GM06990 (cell line): ENCODE results near the gene SLC26A11.

Source experiments
- DNase-seq: peaks from one replicate; pipeline ENCODE4 v3.0.0-alpha.2; 2011; ENCODE audit not compliant: insufficient read length; ENCODE audit errors: extremely low read depth
- H3K27me3 ChIP-seq: replicated peaks from 2 replicates; pipeline ENCODE4 v1.6.0; 2011; ENCODE audit warnings: low read length; ENCODE audit not compliant: control insufficient read depth, insufficient read depth
- H3K36me3 ChIP-seq: 2 replicates; pipeline ENCODE4 v1.5.1; 2011; ENCODE audit warnings: low read length; ENCODE audit not compliant: control insufficient read depth, insufficient read depth
- H3K4me3 ChIP-seq: replicated peaks from 2 replicates; pipeline ENCODE4 v1.5.1; 2011; ENCODE audit warnings: low read depth, mild to moderate bottlenecking, control low read depth, low read length
- TF ChIP-seq, protein P1 (sequence below): IDR thresholded peaks from 2 replicates; pipeline ENCODE4 v1.5.1; 2011; ENCODE audit warnings: low read length, control low read depth, mild to moderate bottlenecking, inconsistent platforms; ENCODE audit not compliant: insufficient read depth, poor library complexity, severe bottlenecking

Gene SLC26A11

DNA sequence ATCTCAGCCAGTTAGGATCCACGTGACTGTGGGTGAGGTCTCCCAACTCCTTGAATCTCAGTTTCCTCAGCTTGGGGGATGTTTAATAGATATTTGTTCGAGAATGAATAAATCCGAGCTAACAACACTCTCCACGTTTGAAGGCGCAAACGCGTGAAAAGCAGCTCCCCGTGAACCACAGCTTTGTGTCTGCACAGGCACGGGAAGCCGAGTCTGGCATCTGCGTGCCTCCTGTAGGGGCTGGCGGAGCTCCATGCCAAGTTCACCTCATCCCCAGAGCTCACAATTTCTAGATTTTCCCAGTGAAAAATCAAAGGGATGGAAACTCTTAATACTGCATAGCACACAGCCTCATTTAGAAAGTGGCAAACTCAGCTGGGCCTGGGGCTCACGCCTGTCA lies 14.4 kb upstream of the SLC26A11 start:
- no peak overlapping the region for H3K4me3 ChIP-seq
- peaks cover 8% of the 10 kb centered on the region for H3K36me3 ChIP-seq
- TF ChIP-seq, protein P1, sequence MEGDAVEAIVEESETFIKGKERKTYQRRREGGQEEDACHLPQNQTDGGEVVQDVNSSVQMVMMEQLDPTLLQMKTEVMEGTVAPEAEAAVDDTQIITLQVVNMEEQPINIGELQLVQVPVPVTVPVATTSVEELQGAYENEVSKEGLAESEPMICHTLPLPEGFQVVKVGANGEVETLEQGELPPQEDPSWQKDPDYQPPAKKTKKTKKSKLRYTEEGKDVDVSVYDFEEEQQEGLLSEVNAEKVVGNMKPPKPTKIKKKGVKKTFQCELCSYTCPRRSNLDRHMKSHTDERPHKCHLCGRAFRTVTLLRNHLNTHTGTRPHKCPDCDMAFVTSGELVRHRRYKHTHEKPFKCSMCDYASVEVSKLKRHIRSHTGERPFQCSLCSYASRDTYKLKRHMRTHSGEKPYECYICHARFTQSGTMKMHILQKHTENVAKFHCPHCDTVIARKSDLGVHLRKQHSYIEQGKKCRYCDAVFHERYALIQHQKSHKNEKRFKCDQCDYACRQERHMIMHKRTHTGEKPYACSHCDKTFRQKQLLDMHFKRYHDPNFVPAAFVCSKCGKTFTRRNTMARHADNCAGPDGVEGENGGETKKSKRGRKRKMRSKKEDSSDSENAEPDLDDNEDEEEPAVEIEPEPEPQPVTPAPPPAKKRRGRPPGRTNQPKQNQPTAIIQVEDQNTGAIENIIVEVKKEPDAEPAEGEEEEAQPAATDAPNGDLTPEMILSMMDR = no peak
- no peak for DNase-seq
- no peaks in the 10 kb centered on the region for H3K27me3 ChIP-seq

DNA sequence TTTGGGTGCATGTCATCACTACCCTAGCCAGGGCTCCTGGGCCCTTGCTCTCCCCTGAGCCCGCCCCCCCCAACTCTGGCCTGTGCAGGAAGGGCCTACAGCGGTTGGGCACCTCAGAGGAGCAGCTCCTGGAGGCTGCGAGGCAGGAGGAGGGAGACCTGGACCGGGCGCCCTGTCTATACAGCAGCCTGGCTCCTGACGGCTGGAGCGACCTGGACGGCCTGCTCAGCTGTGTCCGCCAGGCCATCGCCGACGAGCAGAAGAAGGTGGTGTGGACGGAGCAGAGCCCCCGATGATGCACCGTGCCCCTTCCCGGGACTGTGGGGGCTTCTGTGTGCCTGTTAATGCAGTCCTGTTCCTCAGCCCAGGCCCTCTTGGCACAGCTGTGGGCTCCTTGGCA lies 12.2 kb upstream of the SLC26A11 start:
- DNase-seq = no peak
- peaks cover 14% of the 10 kb centered on the region for H3K36me3 ChIP-seq
- H3K27me3 ChIP-seq = no peaks in the 10 kb centered on the region
- no peak overlapping the region for H3K4me3 ChIP-seq
- TF ChIP-seq, protein P1 = no peak

DNA sequence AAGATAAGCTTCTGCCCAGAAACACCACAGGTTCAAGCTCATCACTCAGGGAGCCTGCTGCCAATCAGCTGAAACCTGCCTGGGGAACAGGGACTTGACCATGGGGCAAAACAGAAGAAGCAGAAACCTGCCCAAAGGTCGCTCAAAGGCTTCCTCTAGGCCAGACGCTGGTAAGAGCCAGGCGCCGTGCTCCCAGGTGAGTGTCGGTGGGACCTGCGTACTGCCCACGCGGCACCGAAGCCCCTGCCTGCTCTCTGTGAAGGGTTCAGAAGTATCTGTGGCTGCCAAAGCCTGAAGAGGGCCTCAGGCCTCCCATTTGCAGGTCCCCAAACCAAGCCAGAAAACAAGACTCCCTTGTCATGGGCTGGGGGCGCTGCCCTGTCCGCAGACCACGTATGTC lies 10.5 kb upstream of the SLC26A11 start:
- H3K36me3 ChIP-seq = peaks cover 16% of the 10 kb centered on the region
- TF ChIP-seq, protein P1 = no peak
- DNase-seq = no peak
- no peak overlapping the region for H3K4me3 ChIP-seq
- H3K27me3 ChIP-seq = no peaks in the 10 kb centered on the region

DNA sequence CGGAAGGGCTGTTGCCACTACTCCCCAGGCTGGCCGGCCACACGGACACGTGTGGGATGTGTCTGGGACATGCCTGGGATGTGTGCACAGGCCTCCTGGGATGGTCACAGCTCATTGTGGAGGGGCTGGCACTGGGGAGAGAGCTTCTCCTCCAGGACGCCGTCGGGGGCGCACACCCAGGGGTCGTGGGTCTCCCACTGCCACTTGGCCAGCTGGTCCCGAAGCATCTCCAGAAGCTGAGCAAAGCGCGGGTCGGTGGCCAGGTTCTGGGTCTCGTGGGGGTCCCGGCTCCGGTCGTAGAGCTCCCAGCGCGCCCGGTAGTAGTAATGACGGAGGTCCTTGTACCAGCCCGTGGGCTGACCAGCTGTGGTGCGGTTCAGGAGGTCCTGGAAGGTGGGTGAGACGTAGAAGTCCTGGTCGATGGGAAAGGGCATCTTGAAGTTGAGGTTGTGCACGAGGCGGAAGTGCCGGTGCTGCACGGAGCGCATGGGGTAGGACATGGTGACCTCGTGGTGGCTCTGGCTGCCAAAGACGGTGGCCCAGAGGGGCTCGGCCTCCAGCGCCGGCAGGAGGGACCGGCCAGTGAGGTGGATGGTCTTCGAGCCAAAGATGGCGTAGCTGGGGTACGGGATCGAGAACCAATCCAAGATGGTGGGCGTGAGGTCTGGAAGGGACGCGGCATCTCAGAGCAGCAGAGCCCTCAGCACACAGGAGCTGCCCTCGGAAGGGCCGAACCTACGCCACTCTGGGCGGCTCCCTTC lies 9.7 kb upstream of the SLC26A11 start:
- DNase-seq = no peak
- H3K27me3 ChIP-seq = no peaks in the 10 kb centered on the region
- H3K4me3 ChIP-seq = no peak overlapping the region
- TF ChIP-seq, protein P1 = no peak
- peaks cover 16% of the 10 kb centered on the region for H3K36me3 ChIP-seq

DNA sequence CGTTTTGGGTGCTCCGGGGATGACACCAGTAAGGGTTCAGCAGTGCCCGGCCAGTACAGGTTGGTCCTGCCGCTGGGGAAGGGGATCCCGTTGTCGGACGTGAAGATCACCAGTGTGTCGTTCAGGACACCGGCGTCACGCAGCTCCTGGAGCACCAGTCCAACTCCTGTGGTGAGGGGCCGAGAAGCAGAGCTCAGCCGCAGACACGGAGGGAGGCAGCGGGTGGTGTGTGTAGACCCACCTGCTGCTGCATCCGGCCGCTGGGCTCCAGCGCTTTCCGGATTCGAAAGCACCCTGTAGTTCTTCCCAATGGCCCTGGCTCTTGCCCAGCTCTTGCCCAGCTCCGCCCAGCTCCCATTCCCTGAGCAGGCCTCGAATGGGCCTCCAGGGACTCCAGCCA lies 8.1 kb upstream of the SLC26A11 start:
- TF ChIP-seq, protein P1 = no peak
- Histone ChIP-seq H3K36me3 (peaks cover 17% of the 10 kb centered on the region), H3K4me3 (no peak overlapping the region), H3K27me3 (no peaks in the 10 kb centered on the region)
- DNase-seq = no peak
